NB4 (cell line): ENCODE results near the gene FLNC.
A peak's percentile ranks its signal among the peaks of the same experiment; 100 is the strongest.

Experiments used
- DNase-seq: peaks from one replicate; pipeline ENCODE4 v3.0.0; 2010; ENCODE audit warnings: low read depth
- H3K4me3 ChIP-seq: one replicate; pipeline ENCODE4 v1.5.1; 2011; ENCODE audit warnings: mild to moderate bottlenecking, low read depth, low read length, moderate library complexity
- CTCF ChIP-seq: IDR thresholded peaks from one replicate; pipeline ENCODE4 v1.5.1; 2012; ENCODE audit warnings: low read depth, low read length
- MAX ChIP-seq: IDR thresholded peaks from 2 replicates; pipeline ENCODE4 v1.6.1; 2011; ENCODE audit warnings: low read depth, low read length
- MYC ChIP-seq: IDR thresholded peaks from 2 replicates; pipeline ENCODE4 v1.6.1; 2011; ENCODE audit warnings: low read depth, low read length
- POLR2A ChIP-seq: IDR thresholded peaks from 2 replicates; pipeline ENCODE4 v1.6.1; 2011; ENCODE audit warnings: mild to moderate bottlenecking; ENCODE audit not compliant: insufficient read length; ENCODE audit errors: extremely low read depth

The FLNC gene

GRCh38 chr7:128880791-128881457, 50.7 kb downstream of the FLNC start:
- no peak for DNase-seq
- TF ChIP-seq MAX (no peak), CTCF (no peak), MYC (no peak), POLR2A (no peak)
- H3K4me3 ChIP-seq: no peak overlapping the region

GRCh38 chr7:128881458-128882125, 51.4 kb downstream of the FLNC start:
- TF ChIP-seq POLR2A: no peak
- TF ChIP-seq MAX: no peak
- no peak for TF ChIP-seq MYC
- TF ChIP-seq CTCF: no peak
- no peak for DNase-seq

GRCh38 chr7:128882134-128882533, 51.9 kb downstream of the FLNC start:
- TF ChIP-seq MYC: no peak
- TF ChIP-seq POLR2A: no peak
- TF ChIP-seq CTCF: no peak
- TF ChIP-seq MAX: no peak
- DNase-seq: no peak
- no peak overlapping the region for H3K4me3 ChIP-seq

More at GRCh38 chr7:128881458-128882125, 51.4 kb downstream of the FLNC start:
- H3K4me3 ChIP-seq: no peak overlapping the region

- H3K4me3 ChIP-seq: no peak overlapping the region
- no peak for TF ChIP-seq POLR2A
- peak; percentile 94 for TF ChIP-seq CTCF
- TF ChIP-seq MAX: peak; percentile 30; the same call in 1 of the 2 replicates
- no peak for TF ChIP-seq MYC
- DNase-seq: peak; percentile 87
These were observed 53.6 kb downstream of the FLNC start for GRCh38 chr7:128883622-128884448.

- no peak for DNase-seq
- no peak overlapping the region for H3K4me3 ChIP-seq
- no peak for TF ChIP-seq POLR2A
- TF ChIP-seq MAX: no peak
- no peak for TF ChIP-seq CTCF
- no peak for TF ChIP-seq MYC
These were observed 54.6 kb downstream of the FLNC start for GRCh38 chr7:128884561-128885369.
